Astrocyte (in vitro differentiated cells and primary cell): ENCODE results near the gene NTN4.

Experiments
- EZH2 ChIP-seq: IDR thresholded peaks from 2 replicates; pipeline ENCODE4 v1.6.1; 2012; ENCODE audit warnings: mild to moderate bottlenecking, low read length, inconsistent platforms; ENCODE audit not compliant: insufficient read depth
- TF ChIP-seq, protein P1 (sequence below): IDR thresholded peaks from 2 replicates; pipeline ENCODE4 v1.5.1; 2011; ENCODE audit warnings: low read depth, mild to moderate bottlenecking, inconsistent platforms, low read length, moderate library complexity; ENCODE audit not compliant: insufficient read depth

DNA sequence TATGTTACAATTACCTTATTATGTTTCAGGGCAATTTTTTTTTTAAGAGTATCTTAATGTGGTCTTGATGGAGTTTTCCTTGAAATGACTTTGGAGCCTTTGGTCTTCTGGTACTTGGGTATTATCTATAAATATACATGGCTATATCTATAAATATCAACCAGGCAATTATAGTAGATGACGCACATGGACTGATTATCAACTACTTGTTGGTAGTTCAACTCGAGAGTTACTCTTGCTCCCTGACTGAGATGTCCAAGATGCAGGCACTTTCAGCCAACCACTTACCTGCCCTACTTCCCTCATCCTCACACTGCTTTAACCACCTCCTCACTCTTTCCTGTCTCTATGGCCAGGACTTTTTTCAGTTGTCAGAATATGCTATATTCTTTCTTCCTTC lies 85.4 kb downstream of the NTN4 start:
- TF ChIP-seq, protein P1, sequence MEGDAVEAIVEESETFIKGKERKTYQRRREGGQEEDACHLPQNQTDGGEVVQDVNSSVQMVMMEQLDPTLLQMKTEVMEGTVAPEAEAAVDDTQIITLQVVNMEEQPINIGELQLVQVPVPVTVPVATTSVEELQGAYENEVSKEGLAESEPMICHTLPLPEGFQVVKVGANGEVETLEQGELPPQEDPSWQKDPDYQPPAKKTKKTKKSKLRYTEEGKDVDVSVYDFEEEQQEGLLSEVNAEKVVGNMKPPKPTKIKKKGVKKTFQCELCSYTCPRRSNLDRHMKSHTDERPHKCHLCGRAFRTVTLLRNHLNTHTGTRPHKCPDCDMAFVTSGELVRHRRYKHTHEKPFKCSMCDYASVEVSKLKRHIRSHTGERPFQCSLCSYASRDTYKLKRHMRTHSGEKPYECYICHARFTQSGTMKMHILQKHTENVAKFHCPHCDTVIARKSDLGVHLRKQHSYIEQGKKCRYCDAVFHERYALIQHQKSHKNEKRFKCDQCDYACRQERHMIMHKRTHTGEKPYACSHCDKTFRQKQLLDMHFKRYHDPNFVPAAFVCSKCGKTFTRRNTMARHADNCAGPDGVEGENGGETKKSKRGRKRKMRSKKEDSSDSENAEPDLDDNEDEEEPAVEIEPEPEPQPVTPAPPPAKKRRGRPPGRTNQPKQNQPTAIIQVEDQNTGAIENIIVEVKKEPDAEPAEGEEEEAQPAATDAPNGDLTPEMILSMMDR: no peak
- TF ChIP-seq EZH2: no peak
